Measurements from ENCODE around the gene USH2A. TPM values are rescaled to one million over a fixed set of nuclear protein-coding genes. Genes with fewer than 3 reads are reported as not detected.

USH2A gene
- total RNA-seq, 1 donor from 2014 or later, result 0.04 TPM

DNA sequence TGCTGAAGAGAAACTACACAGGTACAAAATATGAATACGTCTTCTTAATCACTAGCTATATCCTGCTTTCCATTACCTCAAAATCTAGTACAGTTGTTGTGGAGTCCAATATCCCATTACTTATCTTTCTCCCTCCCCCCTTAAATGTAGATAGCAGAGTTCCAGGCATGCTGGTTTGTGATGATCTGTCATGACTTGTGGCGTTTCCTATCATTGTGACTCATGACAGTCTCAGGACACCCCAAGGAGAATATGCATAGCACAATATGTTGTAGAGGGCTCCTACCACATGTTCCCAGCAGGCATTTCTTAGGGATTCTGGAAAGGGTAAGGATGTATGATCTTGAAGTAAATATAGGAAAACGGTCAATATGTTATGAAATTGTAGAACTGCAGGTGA is 206.9 kb downstream of the USH2A start:
- Histone ChIP-seq H3K27ac (no peak overlapping the region), H3K27me3 (no peaks in the 10 kb centered on the region), H3K9ac (no peak overlapping the region), H3K4me3 (no peak overlapping the region), H3K9me3 (ENCODE audit: low read depth) (no peaks in the 10 kb centered on the region), H3K4me2 (no peak overlapping the region), H3F3A (ENCODE audit: low read depth) (no peaks in the 10 kb centered on the region), H3K79me2 (ENCODE audit: low read depth) (no peaks in the 10 kb centered on the region), H2AFZ (replicated peaks) (no peak overlapping the region), H4K20me1 (ENCODE audit: low read depth) (no peaks in the 10 kb centered on the region), H3K4me1 (peaks cover 3% of the 10 kb centered on the region), H3K36me3 (no peaks in the 10 kb centered on the region)
- DNase-seq (ENCODE audit: low spot score), result no peak
- Mint-ChIP-seq H3K27me3 (ENCODE audit: insufficient read depth, low read depth) (no peaks in the 10 kb centered on the region), H3K27ac (no peak overlapping the region), H3K36me3 (no peaks in the 10 kb centered on the region), H3K4me3 (no peak overlapping the region), H3K4me1 (peaks cover 6% of the 10 kb centered on the region), H3K9me3 (no peaks in the 10 kb centered on the region)
- TF ChIP-seq, protein P1, sequence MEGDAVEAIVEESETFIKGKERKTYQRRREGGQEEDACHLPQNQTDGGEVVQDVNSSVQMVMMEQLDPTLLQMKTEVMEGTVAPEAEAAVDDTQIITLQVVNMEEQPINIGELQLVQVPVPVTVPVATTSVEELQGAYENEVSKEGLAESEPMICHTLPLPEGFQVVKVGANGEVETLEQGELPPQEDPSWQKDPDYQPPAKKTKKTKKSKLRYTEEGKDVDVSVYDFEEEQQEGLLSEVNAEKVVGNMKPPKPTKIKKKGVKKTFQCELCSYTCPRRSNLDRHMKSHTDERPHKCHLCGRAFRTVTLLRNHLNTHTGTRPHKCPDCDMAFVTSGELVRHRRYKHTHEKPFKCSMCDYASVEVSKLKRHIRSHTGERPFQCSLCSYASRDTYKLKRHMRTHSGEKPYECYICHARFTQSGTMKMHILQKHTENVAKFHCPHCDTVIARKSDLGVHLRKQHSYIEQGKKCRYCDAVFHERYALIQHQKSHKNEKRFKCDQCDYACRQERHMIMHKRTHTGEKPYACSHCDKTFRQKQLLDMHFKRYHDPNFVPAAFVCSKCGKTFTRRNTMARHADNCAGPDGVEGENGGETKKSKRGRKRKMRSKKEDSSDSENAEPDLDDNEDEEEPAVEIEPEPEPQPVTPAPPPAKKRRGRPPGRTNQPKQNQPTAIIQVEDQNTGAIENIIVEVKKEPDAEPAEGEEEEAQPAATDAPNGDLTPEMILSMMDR (IDR thresholded peaks at IDR 0.05), result no peak
- TF ChIP-seq EZH2phosphoT487 (IDR thresholded peaks at IDR 0.05) (no peak), EZH2 (IDR thresholded peaks at IDR 0.05) (no peak)

DNA sequence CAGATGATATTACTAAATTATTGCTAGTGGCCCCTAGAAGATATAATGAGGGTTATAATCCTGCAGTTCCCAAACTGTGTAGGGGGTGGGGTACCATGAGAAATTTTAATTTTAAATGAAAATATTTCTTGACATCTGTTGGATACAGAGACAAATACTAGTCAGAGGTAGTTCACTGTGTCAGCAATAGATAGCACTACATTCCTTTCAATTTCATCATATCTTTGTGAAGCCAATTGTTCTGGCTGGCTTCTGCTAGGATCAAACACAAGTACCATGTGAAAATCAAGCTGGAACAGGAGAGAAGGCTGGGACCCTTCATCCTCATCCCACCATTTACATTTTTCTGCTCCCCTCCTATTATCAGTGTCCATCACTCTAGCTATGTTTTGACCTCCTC is 208.1 kb downstream of the USH2A start:
- H4K20me1 ChIP-seq (ENCODE audit: low read depth), result no peaks in the 10 kb centered on the region

GRCh38 chr1:216212826-216213225 is 210.4 kb downstream of the USH2A start:
- Mint-ChIP-seq H3K9me3 (no peaks in the 10 kb centered on the region), H3K36me3 (no peaks in the 10 kb centered on the region), H3K27ac (no peak overlapping the region), H3K27me3 (ENCODE audit: insufficient read depth, low read depth) (no peaks in the 10 kb centered on the region), H3K4me1 (peaks cover 5% of the 10 kb centered on the region), H3K4me3 (no peak overlapping the region)
- Histone ChIP-seq H3K4me2 (no peak overlapping the region), H3F3A (ENCODE audit: low read depth) (no peaks in the 10 kb centered on the region), H3K9ac (no peak overlapping the region), H3K27me3 (no peaks in the 10 kb centered on the region), H4K20me1 (ENCODE audit: low read depth) (no peaks in the 10 kb centered on the region), H3K4me1 (no peaks in the 10 kb centered on the region), H3K9me3 (ENCODE audit: low read depth) (no peaks in the 10 kb centered on the region), H3K4me3 (no peak overlapping the region), H2AFZ (replicated peaks) (no peak overlapping the region), H3K36me3 (no peaks in the 10 kb centered on the region), H3K79me2 (ENCODE audit: low read depth) (no peaks in the 10 kb centered on the region), H3K27ac (no peak overlapping the region)
- no peak for DNase-seq (ENCODE audit: low spot score)
- TF ChIP-seq, protein P1 (IDR thresholded peaks at IDR 0.05), result no peak
- TF ChIP-seq EZH2phosphoT487 (IDR thresholded peaks at IDR 0.05) (no peak), EZH2 (IDR thresholded peaks at IDR 0.05) (no peak)

More for the DNA sequence above, 208.1 kb downstream of the USH2A start:
- Histone ChIP-seq H3K4me1 (no peaks in the 10 kb centered on the region), H3F3A (ENCODE audit: low read depth) (no peaks in the 10 kb centered on the region), H3K4me3 (no peak overlapping the region), H3K27me3 (no peaks in the 10 kb centered on the region), H3K4me2 (no peak overlapping the region), H3K36me3 (no peaks in the 10 kb centered on the region), H2AFZ (replicated peaks) (no peak overlapping the region), H3K9ac (no peak overlapping the region), H3K9me3 (ENCODE audit: low read depth) (no peaks in the 10 kb centered on the region), H3K79me2 (ENCODE audit: low read depth) (no peaks in the 10 kb centered on the region), H3K27ac (no peak overlapping the region)
- Mint-ChIP-seq H3K4me3 (no peak overlapping the region), H3K36me3 (no peaks in the 10 kb centered on the region), H3K9me3 (no peaks in the 10 kb centered on the region), H3K4me1 (peaks cover 5% of the 10 kb centered on the region), H3K27me3 (ENCODE audit: insufficient read depth, low read depth) (no peaks in the 10 kb centered on the region), H3K27ac (no peak overlapping the region)
- TF ChIP-seq, protein P1 (IDR thresholded peaks at IDR 0.05), result no peak
- TF ChIP-seq EZH2phosphoT487 (IDR thresholded peaks at IDR 0.05), result no peak
- TF ChIP-seq EZH2 (IDR thresholded peaks at IDR 0.05), result no peak
- no peak for DNase-seq (ENCODE audit: low spot score)
